GM12872 (cell line): ENCODE results near the gene ACBD6.

Source experiments
- CTCF ChIP-seq: IDR thresholded peaks from 3 replicates; pipeline ENCODE4 v1.5.1; 2011; ENCODE audit warnings: low read depth, mild to moderate bottlenecking, low read length, moderate library complexity; ENCODE audit not compliant: insufficient read depth

Gene ACBD6

GRCh38 chr1:180253585-180254495, 248.5 kb downstream of the ACBD6 start:
- no peak for TF ChIP-seq CTCF

GRCh38 chr1:180252638-180253536, 249.5 kb downstream of the ACBD6 start:
- peak; percentile 96 for TF ChIP-seq CTCF

DNA sequence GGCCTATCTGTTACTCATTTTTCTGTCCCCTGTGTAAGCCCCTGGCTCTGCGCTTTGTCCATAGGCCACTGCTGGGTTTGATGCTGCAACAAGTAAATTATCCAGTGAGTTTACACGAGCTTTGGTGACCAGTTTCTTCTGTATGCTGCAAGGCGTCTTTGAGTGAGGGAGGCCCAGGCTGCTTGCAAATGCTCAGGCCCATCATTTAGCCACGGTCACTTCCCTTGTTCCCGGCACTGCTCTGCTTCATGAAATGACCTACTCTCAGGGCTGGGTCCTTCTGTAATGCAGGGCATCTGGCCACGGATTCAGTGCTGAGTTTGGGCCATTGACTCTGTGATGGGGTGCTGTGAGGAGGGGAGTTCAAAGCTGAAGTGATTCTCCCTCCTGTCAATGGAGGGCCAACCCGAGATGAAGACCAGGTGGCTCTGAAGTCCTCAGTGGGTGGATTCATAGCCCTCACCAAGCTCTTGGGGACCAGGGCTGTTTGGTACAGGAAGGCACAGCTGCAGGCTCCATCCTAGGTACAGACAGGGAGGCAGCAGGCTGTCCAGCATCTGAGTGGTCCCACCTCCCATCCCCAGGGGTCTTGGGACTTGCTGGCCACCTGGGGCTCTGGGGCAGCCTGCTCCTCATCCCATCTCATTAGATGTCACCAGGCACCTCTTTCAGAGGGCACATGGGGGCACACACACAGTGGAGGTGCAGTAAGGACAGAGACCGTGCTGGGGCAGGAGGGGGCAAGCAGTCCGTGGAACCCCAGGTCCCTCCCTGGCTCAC, 250.7 kb downstream of the ACBD6 start:
- TF ChIP-seq CTCF = no peak

DNA sequence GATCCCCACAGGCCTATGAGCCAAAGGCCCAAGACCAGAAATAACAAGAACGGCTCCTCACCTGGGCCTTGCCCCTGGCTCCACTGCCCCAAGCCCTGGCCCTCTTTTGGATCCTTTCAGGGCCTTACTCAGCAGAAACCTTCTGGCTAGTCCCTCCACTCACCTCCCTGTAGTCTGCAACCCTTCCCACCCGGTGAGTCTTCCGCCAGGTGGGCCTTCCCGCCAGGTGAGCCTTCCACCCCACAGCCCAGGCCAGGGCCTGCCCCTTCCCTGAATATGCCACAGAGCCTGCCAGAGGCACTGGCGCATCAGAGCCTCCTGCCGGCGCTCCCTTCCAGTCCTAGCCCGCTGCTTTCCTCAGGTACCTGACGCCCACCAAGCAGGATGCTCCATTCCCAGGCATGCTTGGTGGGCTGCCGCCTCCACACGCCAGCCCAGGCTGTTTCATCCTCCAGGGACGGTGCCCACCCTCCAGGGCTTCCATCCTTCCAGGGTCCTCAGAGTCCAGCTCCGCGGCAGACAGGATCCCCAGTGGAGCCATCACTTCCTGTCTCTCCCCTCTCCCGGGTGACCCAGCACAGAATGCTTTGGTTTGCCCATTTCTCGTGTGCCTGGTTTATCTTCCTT, 251.4 kb downstream of the ACBD6 start:
- no peak for TF ChIP-seq CTCF

DNA sequence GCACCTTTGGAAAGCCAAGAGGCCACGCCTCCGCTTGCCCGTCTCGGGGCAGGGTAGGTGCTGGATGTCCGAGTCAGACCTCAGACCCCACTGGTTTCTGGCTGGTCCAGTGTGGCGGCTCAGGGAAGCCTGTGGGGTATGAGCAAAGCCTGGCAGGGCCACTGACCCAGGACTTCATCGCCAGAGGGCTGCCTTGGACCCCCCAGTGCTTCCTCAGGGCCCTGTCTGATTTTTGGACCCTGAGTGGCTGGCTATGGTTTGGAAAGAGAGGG, 251.9 kb downstream of the ACBD6 start:
- TF ChIP-seq CTCF = no peak

- no peak for TF ChIP-seq CTCF
Observed at GRCh38 chr1:180249725-180250498, 252.5 kb downstream of the ACBD6 start.
